ENCODE data around the gene NEURL1B. TPM values are rescaled to one million over a fixed set of nuclear protein-coding genes. Genes with fewer than 3 reads are reported as not detected.

NEURL1B gene
- total and polyA plus RNA-seq, 2 donors (not counting 1 experiment from before 2014, with no cell fraction given): 0.06 to 0.17 TPM

GRCh38 chr5:172732201-172732865 lies 91.3 kb downstream of the NEURL1B start:
- no peaks in the 10 kb centered on the region for H3K27me3 Mint-ChIP-seq
- no peaks in the 10 kb centered on the region for H3K36me3 ChIP-seq (replicated peaks in 1 of 2; ENCODE audit: control extremely low read depth in 1 of 2, control insufficient read depth in 1 of 2, extremely low read depth in 1 of 2, insufficient read depth in 2 of 2, low read length in 1 of 2)
- H2AFZ ChIP-seq (ENCODE audit: insufficient read depth, low read depth, low read length, poor library complexity, severe bottlenecking): no peak overlapping the region
- no peaks in the 10 kb centered on the region for H3K9me3 ChIP-seq (ENCODE audit: control extremely low read depth in 1 of 3, control insufficient read depth in 2 of 3, insufficient read depth in 1 of 3, low read length in 2 of 3)
- H4K20me1 ChIP-seq (ENCODE audit: control insufficient read depth, insufficient read depth, low read length, poor library complexity, severe bottlenecking): no peaks in the 10 kb centered on the region
- intact Hi-C loops (cut with micrococcal nuclease): no loop called here
- no peak overlapping the region for H3K4me2 ChIP-seq (replicated peaks; ENCODE audit: low read depth, low read length, poor library complexity, severe bottlenecking)
- POLR2A ChIA-PET: interaction anchor here (0.5 kb wide), 1 partner anchor 28 kb away, joined by 3 read pairs; no protein-coding TSS in a partner anchor
- TF ChIP-seq CTCF (IDR thresholded peaks at IDR 0.05) (no peak), EZH2 (IDR thresholded peaks at IDR 0.05; ENCODE audit: borderline replicate concordance, insufficient read depth, low read depth, low read length, poor library complexity, severe bottlenecking) (no peak)
- no peaks in the 10 kb centered on the region for H3K4me1 ChIP-seq (ENCODE audit: control insufficient read depth in 2 of 2, insufficient read depth in 2 of 2, low read length in 2 of 2)
- no peak overlapping the region for H3K27ac Mint-ChIP-seq
- DNase-seq: no peak
- no peaks in the 10 kb centered on the region for H3K27me3 ChIP-seq (replicated peaks in 1 of 4; ENCODE audit: control extremely low read depth in 1 of 4, control insufficient read depth in 3 of 4, insufficient read depth in 4 of 4, low read length in 3 of 4)
- no peaks in the 10 kb centered on the region for H3K9me3 Mint-ChIP-seq (ENCODE audit: insufficient read depth)
- WGBS (ENCODE audit: insufficient coverage): 77% methylated on average over 9 of the region's 14 CpGs
- H3K4me3 Mint-ChIP-seq: no peak overlapping the region
- H3K9ac ChIP-seq (ENCODE audit: low read length): no peak overlapping the region
- no peaks in the 10 kb centered on the region for H3K79me2 ChIP-seq (ENCODE audit: control insufficient read depth, insufficient read depth, low read length)
- no peak overlapping the region for H3K4me3 ChIP-seq (ENCODE audit: control extremely low read depth in 1 of 5, extremely low read depth in 1 of 5, insufficient read depth in 1 of 5, low read depth in 2 of 5, low read length in 4 of 5)
- no peaks in the 10 kb centered on the region for H3K4me1 Mint-ChIP-seq
- ATAC-seq (ENCODE audit: low read depth): no peak
- no peak overlapping the region for H3K27ac ChIP-seq (ENCODE audit: low read length in 2 of 2)
- CTCF ChIA-PET: interaction anchor here (1.5 kb wide), 1 partner anchor 200 kb away, joined by 7 read pairs; no protein-coding TSS in a partner anchor

GRCh38 chr5:172733131-172733973 lies 92.3 kb downstream of the NEURL1B start:
- Histone ChIP-seq H3K27me3 (replicated peaks in 1 of 4; ENCODE audit: control extremely low read depth in 1 of 4, control insufficient read depth in 3 of 4, insufficient read depth in 4 of 4, low read length in 3 of 4) (no peaks in the 10 kb centered on the region), H3K79me2 (ENCODE audit: control insufficient read depth, insufficient read depth, low read length) (no peaks in the 10 kb centered on the region), H3K4me2 (replicated peaks; ENCODE audit: low read depth, low read length, poor library complexity, severe bottlenecking) (no peak overlapping the region), H4K20me1 (ENCODE audit: control insufficient read depth, insufficient read depth, low read length, poor library complexity, severe bottlenecking) (no peaks in the 10 kb centered on the region), H3K9ac (ENCODE audit: low read length) (no peak overlapping the region), H3K36me3 (replicated peaks in 1 of 2; ENCODE audit: control extremely low read depth in 1 of 2, control insufficient read depth in 1 of 2, extremely low read depth in 1 of 2, insufficient read depth in 2 of 2, low read length in 1 of 2) (no peaks in the 10 kb centered on the region), H3K4me1 (ENCODE audit: control insufficient read depth in 2 of 2, insufficient read depth in 2 of 2, low read length in 2 of 2) (no peaks in the 10 kb centered on the region), H3K27ac (ENCODE audit: low read length in 2 of 2) (no peak overlapping the region), H2AFZ (ENCODE audit: insufficient read depth, low read depth, low read length, poor library complexity, severe bottlenecking) (no peak overlapping the region), H3K4me3 (ENCODE audit: control extremely low read depth in 1 of 5, extremely low read depth in 1 of 5, insufficient read depth in 1 of 5, low read depth in 2 of 5, low read length in 4 of 5) (no peak overlapping the region), H3K9me3 (ENCODE audit: control extremely low read depth in 1 of 3, control insufficient read depth in 2 of 3, insufficient read depth in 1 of 3, low read length in 2 of 3) (no peaks in the 10 kb centered on the region)
- intact Hi-C loops (cut with micrococcal nuclease): no loop called here
- ChIA-PET CTCF (interaction anchor here (0.7 to 0.9 kb wide), 2 partner anchors 19 to 22 kb away, joined by 3 read pairs; no protein-coding TSS in a partner anchor), POLR2A (no interaction called here)
- Mint-ChIP-seq H3K27me3 (no peaks in the 10 kb centered on the region), H3K4me1 (no peaks in the 10 kb centered on the region), H3K27ac (no peak overlapping the region), H3K9me3 (ENCODE audit: insufficient read depth) (no peaks in the 10 kb centered on the region), H3K4me3 (no peak overlapping the region)
- ATAC-seq (ENCODE audit: low read depth) (no peak), DNase-seq (no peak)
- WGBS (ENCODE audit: insufficient coverage): 86% methylated on average over 15 of the region's 17 CpGs
- TF ChIP-seq EZH2 (IDR thresholded peaks at IDR 0.05; ENCODE audit: borderline replicate concordance, insufficient read depth, low read depth, low read length, poor library complexity, severe bottlenecking) (no peak), CTCF (IDR thresholded peaks at IDR 0.05) (no peak)

Data from B cell (primary cell).